Keratinocyte (primary cell): ENCODE measurements around the gene CASZ1. TPM values are rescaled to one million over a fixed set of nuclear protein-coding genes. Genes with fewer than 3 reads are reported as not detected.

Experiments used
- DNase-seq: peaks from one replicate; pipeline ENCODE4 v3.0.0-alpha.2; 2011; ENCODE audit warnings: low read depth, missing footprints, low spot score
- FAIRE-seq: peaks from 2 replicates; lab custom pipeline; 2011; peaks lifted over from hg19 to GRCh38; lab: Jason Lieb, UNC
- H2AFZ ChIP-seq: 2 replicates; pipeline ENCODE4 v1.6.0; 2012; ENCODE audit warnings: low read length, control low read depth, inconsistent platforms; ENCODE audit not compliant: control insufficient read depth
- H3K27ac ChIP-seq: 2 replicates; pipeline ENCODE4 v1.5.1; 2011; ENCODE audit warnings: low read length; ENCODE audit not compliant: control insufficient read depth, insufficient read depth
- H3K27me3 ChIP-seq: 3 replicates; pipeline ENCODE4 v1.6.0; 2011; ENCODE audit warnings: low read length; ENCODE audit not compliant: control insufficient read depth, insufficient read depth; ENCODE audit errors: extremely low read depth
- H3K36me3 ChIP-seq, 2 experiments: 2 replicates in 1 of 2; 3 replicates in 1 of 2; pipeline ENCODE4 v1.5.1; 2011; ENCODE audit warnings: low read length in 2 of 2, mild to moderate bottlenecking in 1 of 2; ENCODE audit not compliant: control insufficient read depth in 2 of 2, insufficient read depth in 2 of 2; ENCODE audit errors: extremely low read depth in 1 of 2
- H3K4me1 ChIP-seq: 3 replicates; pipeline ENCODE4 v1.5.1; 2011; ENCODE audit warnings: low read length; ENCODE audit not compliant: control insufficient read depth, insufficient read depth; ENCODE audit errors: extremely low read depth
- H3K4me2 ChIP-seq: 3 replicates; pipeline ENCODE4 v1.6.0; 2011; ENCODE audit warnings: low read depth, low read length; ENCODE audit not compliant: control insufficient read depth, insufficient read depth; ENCODE audit errors: extremely low read depth
- H3K4me3 ChIP-seq, 3 experiments: fragments of 200-600 bp in 1 of 3; sonication (generic) in 1 of 3; 2 replicates in 2 of 3; 3 replicates in 1 of 3; pipeline ENCODE4 v1.5.1; 2011 to 2016; ENCODE audit warnings: low read length in 3 of 3, mild to moderate bottlenecking in 3 of 3, control low read depth in 2 of 3, inconsistent platforms in 1 of 3, low read depth in 1 of 3, mixed read lengths in 1 of 3, mixed run types in 1 of 3, moderate library complexity in 1 of 3; ENCODE audit not compliant: control insufficient read depth in 2 of 3, insufficient read depth in 2 of 3; ENCODE audit errors: extremely low read depth in 1 of 3
- H3K79me2 ChIP-seq: 2 replicates; pipeline ENCODE4 v1.6.0; 2012; ENCODE audit warnings: low read length; ENCODE audit not compliant: control insufficient read depth, insufficient read depth
- H3K9ac ChIP-seq: 3 replicates; pipeline ENCODE4 v1.6.0; 2011; ENCODE audit warnings: low read length; ENCODE audit not compliant: control insufficient read depth, insufficient read depth; ENCODE audit errors: extremely low read depth
- H3K9me1 ChIP-seq: 3 replicates; pipeline ENCODE4 v1.6.0; 2011; ENCODE audit warnings: low read length; ENCODE audit not compliant: control insufficient read depth, insufficient read depth; ENCODE audit errors: extremely low read depth
- H3K9me3 ChIP-seq: 2 replicates; pipeline ENCODE4 v1.5.1; 2012; ENCODE audit warnings: low read depth, low read length; ENCODE audit not compliant: control insufficient read depth
- H4K20me1 ChIP-seq: 3 replicates; pipeline ENCODE4 v1.6.0; 2011; ENCODE audit warnings: low read length; ENCODE audit not compliant: control insufficient read depth, insufficient read depth; ENCODE audit errors: extremely low read depth
- CTCF ChIP-seq, 3 experiments: IDR thresholded peaks in 1 of 3; conservative IDR thresholded peaks in 1 of 3; optimal IDR thresholded peaks in 1 of 3; 2 replicates in 2 of 3; 3 replicates in 1 of 3; pipeline versions ENCODE3 to v1.5.1; 2011; ENCODE audit warnings: low read length in 3 of 3, mild to moderate bottlenecking in 3 of 3, moderate library complexity in 2 of 3, control low read depth in 1 of 3, inconsistent platforms in 1 of 3; ENCODE audit not compliant: insufficient read depth in 2 of 3; ENCODE audit errors: extremely low read depth in 1 of 3
- EZH2 ChIP-seq: IDR thresholded peaks from one replicate; pipeline ENCODE4 v1.6.1; 2012; ENCODE audit warnings: inconsistent platforms, mild to moderate bottlenecking, low read length, moderate library complexity
- dilution Hi-C: fragments of 300-500 bp; cut with MboI; formaldehyde crosslinking; loops from one replicate; pipeline ENCODE4 v1.7.0; 2020; ENCODE audit warnings: low sequenced_read_pairs; ENCODE audit not compliant: extremely low pct_ligation_motif_present
- polyA plus RNA-seq, 5 experiments: library from polyadenylated mRNA; depleted of rRNA in 3 of 5; stranded (reverse) in 3 of 5; stranded (forward) in 1 of 5; unstranded in 1 of 5; fragments of >200 nt; gene quantifications; 1 replicate in 1 of 5; 2 replicates in 3 of 5; 3 replicates in 1 of 5; pipeline versions ENCODE4 v1.2.1 to v1.2.3, GENCODE V29; 2011 to 2012; ENCODE audit warnings: missing spikeins in 2 of 5, low read depth in 1 of 5, low replicate concordance in 1 of 5

CASZ1 gene
- polyA plus RNA-seq, 1 donor (not counting 4 experiments of a cell fraction or from before 2014, with no cell fraction given) = 2.8 TPM

GRCh38 chr1:10800778-10801177 is 4.3 kb upstream of the CASZ1 start:
- TF ChIP-seq CTCF (optimal IDR thresholded peaks at IDR 0.05 in 1 of 3, IDR thresholded peaks at IDR 0.05 in 1 of 3, conservative IDR thresholded peaks at IDR 0.05 in 1 of 3; ENCODE audit: extremely low read depth in 1 of 3, insufficient read depth in 2 of 3, low read length in 3 of 3) = no peak
- TF ChIP-seq EZH2 = no peak
- Histone ChIP-seq H3K4me1 (peaks cover 24% of the 10 kb centered on the region), H3K79me2 (no peaks in the 10 kb centered on the region), H3K27me3 (peaks cover 5% of the 10 kb centered on the region), H3K4me3 (no peak overlapping the region), H3K36me3 (no peaks in the 10 kb centered on the region), H3K27ac (no peak overlapping the region), H3K4me2 (no peak overlapping the region), H3K9me1 (no peaks in the 10 kb centered on the region), H3K9ac (no peak overlapping the region), H2AFZ (no peak overlapping the region), H4K20me1 (no peaks in the 10 kb centered on the region), H3K9me3 (no peaks in the 10 kb centered on the region)
- FAIRE-seq (no peak), DNase-seq (no peak)
- dilution Hi-C loops = no loop called here

GRCh38 chr1:10799726-10800125 is 3.3 kb upstream of the CASZ1 start:
- dilution Hi-C loops = no loop called here
- Histone ChIP-seq H3K9me3 (no peaks in the 10 kb centered on the region), H3K9me1 (no peaks in the 10 kb centered on the region), H3K4me2 (no peak overlapping the region), H4K20me1 (no peaks in the 10 kb centered on the region), H3K4me1 (peaks cover 22% of the 10 kb centered on the region), H3K9ac (no peak overlapping the region), H3K27ac (no peak overlapping the region), H3K79me2 (peaks cover 2% of the 10 kb centered on the region), H3K4me3 (no peak overlapping the region), H2AFZ (no peak overlapping the region), H3K27me3 (peaks cover 5% of the 10 kb centered on the region), H3K36me3 (no peaks in the 10 kb centered on the region)
- TF ChIP-seq EZH2 = no peak
- no peak for TF ChIP-seq CTCF (optimal IDR thresholded peaks at IDR 0.05 in 1 of 3, IDR thresholded peaks at IDR 0.05 in 1 of 3, conservative IDR thresholded peaks at IDR 0.05 in 1 of 3; ENCODE audit: extremely low read depth in 1 of 3, insufficient read depth in 2 of 3, low read length in 3 of 3)
- FAIRE-seq (no peak), DNase-seq (no peak)
